GM18508 (cell line): ENCODE data around the gene LRRC36.

Source experiments
- ATAC-seq: cut with Tn5 transposase; IDR thresholded peaks from one replicate; pipeline ENCODE4 v1.9.1; 2021; ENCODE audit warnings: moderate number of reproducible peaks; ENCODE audit not compliant: insufficient read depth, unreplicated experiment

Gene LRRC36

GRCh38 chr16:67291461-67291860, 35.2 kb upstream of the LRRC36 start:
- no peak for ATAC-seq

- ATAC-seq, result no peak
Measured at GRCh38 chr16:67294171-67294757, 32.4 kb upstream of the LRRC36 start.

- ATAC-seq, result no peak
Measured at GRCh38 chr16:67294938-67295361, 31.7 kb upstream of the LRRC36 start.

GRCh38 chr16:67296420-67296819, 30.2 kb upstream of the LRRC36 start:
- ATAC-seq, result no peak

GRCh38 chr16:67298277-67298676, 28.3 kb upstream of the LRRC36 start:
- ATAC-seq, result no peak

GRCh38 chr16:67299269-67299668, 27.3 kb upstream of the LRRC36 start:
- ATAC-seq, result no peak

GRCh38 chr16:67301080-67301782, 25.4 kb upstream of the LRRC36 start:
- ATAC-seq, result no peak

GRCh38 chr16:67302076-67302475, 24.5 kb upstream of the LRRC36 start:
- ATAC-seq, result no peak

- ATAC-seq, result no peak
Measured at GRCh38 chr16:67302970-67303369, 23.6 kb upstream of the LRRC36 start.

- ATAC-seq, result no peak
Measured at GRCh38 chr16:67304020-67304419, 22.6 kb upstream of the LRRC36 start.

GRCh38 chr16:67305216-67306071, 21.2 kb upstream of the LRRC36 start:
- ATAC-seq, result no peak

GRCh38 chr16:67310561-67310960, 16.1 kb upstream of the LRRC36 start:
- ATAC-seq, result no peak

- ATAC-seq, result no peak
Measured at GRCh38 chr16:67311607-67312488, 14.8 kb upstream of the LRRC36 start.

GRCh38 chr16:67312719-67313118, 13.9 kb upstream of the LRRC36 start:
- ATAC-seq, result no peak

GRCh38 chr16:67317853-67318252, 8.8 kb upstream of the LRRC36 start:
- ATAC-seq, result no peak

- no peak for ATAC-seq
Measured at GRCh38 chr16:67326115-67326471, 522 bp upstream of the LRRC36 start.

- ATAC-seq, result no peak
Measured at GRCh38 chr16:67327743-67328142, 1.1 kb downstream of the LRRC36 start.

- ATAC-seq, result no peak
Measured at GRCh38 chr16:67329901-67330300, 3.3 kb downstream of the LRRC36 start.

- ATAC-seq, result no peak
Measured at GRCh38 chr16:67333315-67333714, 6.7 kb downstream of the LRRC36 start.

- no peak for ATAC-seq
Measured at GRCh38 chr16:67336116-67336515, 9.5 kb downstream of the LRRC36 start.
